NCI-H510A (cell line): Measurements from ENCODE around the gene ALOX5AP.

Experiments
- DNase-seq: peaks from one replicate; lab custom pipeline; 2025; lab: John Stamatoyannopoulos, UW

ALOX5AP gene

GRCh38 chr13:30796631-30797601, 61.6 kb downstream of the ALOX5AP start:
- no peak for DNase-seq

DNA sequence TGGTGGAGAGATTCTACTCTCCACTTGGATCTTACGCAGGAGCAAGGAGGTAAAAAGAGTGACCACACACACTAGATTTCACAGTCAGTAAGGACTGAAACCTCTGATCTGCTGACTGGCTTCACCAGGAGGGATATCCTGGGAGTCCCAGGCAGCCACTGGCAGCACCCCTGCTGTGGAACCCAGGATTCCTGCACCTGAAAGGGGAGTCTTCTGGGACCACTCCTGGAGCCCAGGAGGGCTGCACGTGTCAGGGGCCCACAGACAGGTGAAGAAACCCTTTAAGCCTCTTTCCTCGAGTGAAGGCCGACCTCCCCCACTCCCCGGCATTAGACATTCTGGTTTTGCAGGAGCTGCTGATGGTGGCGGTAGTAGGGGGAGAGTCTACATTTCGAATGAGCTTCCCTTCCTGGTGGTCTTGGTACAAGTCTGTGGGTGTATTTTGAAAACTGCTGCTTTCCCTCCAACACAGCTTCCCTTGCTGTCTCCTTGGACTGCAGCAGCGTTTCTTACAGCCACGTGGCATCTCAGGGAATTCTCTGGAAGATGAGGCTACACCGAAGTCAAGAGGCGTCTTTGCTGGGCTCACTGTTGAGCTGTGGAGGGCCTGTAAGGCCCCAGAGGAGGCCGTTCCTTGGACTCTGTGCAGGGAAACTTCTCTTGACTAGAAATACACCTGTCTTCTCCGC, 62.6 kb downstream of the ALOX5AP start:
- DNase-seq, result no peak

DNA sequence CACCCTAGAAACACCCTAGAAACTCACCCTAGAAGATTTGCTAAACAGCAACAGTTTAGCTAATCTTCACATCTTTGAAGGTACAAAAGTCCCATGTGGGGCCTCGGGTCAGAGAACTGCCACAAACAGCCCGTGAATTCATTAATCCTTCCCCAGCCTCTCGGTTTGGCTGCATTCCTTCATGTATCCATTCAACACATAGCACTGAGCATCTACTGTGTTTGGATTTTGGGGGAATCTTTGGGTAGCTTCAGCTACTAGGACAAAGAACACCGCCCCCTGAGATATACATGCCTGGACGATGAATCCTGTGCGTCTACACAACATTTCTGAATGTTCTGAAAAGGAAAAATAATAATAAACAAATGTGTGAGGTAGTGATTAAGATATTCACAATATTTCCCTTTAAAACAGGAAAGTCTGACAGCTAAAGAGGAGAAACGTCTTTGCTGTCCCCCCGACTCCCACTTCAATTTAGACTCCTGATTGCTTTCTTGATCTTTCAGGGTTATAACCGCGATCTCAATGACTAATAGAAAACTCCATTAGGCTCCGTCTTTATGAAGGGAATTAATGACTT, 63.5 kb downstream of the ALOX5AP start:
- DNase-seq, result no peak

GRCh38 chr13:30799356-30799824, 64.0 kb downstream of the ALOX5AP start:
- no peak for DNase-seq

DNA sequence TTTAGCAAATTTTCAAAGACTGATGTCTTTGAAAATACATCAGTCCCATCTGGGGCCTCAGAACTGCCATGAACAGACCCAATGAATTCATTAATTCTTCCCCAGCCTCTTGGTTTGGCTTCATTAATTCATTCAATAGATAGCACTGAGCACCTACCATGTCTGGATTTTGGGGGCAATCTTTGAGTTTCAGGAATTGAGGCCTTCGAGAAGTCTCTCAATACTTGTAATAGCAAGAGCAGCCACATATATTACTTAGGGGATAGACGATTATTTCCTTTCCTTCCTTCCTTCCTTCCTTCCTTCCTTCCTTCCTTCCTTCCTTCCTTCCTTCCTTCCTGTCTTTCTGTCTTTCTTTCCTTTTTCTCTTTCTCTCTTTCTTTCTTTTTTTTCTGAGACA, 64.8 kb downstream of the ALOX5AP start:
- DNase-seq, result no peak

DNA sequence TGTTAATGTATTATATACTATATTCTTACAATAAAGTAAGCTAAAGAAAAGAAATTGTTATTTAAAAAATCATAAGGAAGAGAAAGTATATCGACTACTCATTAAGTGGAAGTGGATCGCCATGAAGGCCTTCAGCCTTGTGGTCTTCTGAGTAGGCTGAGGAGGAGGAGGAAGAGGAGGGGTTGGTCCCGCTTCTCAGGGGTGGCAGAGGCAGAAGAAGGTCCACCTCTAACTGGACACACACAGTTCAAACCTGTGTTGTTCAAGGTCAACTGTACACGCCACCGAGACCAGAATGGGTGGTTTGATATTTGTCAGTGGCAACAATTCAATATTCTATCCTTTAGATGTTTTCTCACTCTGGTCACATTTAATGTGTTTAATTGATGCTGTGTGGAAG, 67.2 kb downstream of the ALOX5AP start:
- no peak for DNase-seq

GRCh38 chr13:30802953-30803478, 67.7 kb downstream of the ALOX5AP start:
- peak; percentile 42 for DNase-seq

DNA sequence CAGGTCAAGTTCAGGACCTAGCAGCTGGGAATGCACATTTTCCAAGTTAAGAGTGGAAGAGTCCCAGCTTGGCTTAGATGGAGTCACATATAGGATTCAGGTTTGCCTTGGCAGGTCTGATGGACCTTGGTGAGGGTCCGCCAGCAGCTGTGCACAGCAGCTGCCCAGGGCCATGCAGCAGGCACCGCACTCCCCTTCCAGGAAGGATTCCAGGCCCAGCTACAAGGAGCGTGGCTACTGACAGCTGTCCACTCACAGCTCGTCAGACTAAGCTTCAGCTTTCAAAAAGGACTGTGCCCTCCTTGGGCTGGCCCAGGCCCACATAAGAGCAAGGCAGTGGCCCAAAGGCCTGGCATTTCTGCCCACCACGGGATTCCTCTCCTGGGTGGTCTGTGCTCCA, 68.4 kb downstream of the ALOX5AP start:
- DNase-seq, result no peak

- DNase-seq, result no peak
These were observed 69.1 kb downstream of the ALOX5AP start for GRCh38 chr13:30804474-30804873.

- no peak for DNase-seq
These were observed 69.8 kb downstream of the ALOX5AP start for GRCh38 chr13:30805132-30805537.

DNA sequence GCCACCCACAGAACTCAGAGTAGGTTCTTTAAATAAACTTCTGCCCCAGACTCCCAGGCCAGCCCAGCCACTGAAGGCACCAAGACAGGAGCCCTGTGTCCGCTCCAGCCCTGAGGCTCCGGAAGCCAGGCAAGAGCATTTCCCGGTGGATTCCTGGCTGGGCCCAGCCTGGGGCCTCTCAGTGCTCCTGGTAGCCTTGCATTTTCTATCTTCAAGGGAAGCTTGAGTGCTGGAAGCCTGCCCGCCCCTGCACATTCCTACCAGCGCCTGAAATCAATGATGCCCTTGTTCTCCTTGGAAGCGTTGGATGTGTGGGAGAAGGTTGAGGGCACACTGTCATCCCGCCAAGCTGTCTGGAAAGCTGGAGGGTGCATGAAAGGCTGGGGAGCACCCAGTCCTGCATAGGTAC, 70.3 kb downstream of the ALOX5AP start:
- DNase-seq, result no peak

GRCh38 chr13:30806784-30807183, 71.4 kb downstream of the ALOX5AP start:
- no peak for DNase-seq

- no peak for DNase-seq
These were observed 72.0 kb downstream of the ALOX5AP start for GRCh38 chr13:30807392-30807791.

DNA sequence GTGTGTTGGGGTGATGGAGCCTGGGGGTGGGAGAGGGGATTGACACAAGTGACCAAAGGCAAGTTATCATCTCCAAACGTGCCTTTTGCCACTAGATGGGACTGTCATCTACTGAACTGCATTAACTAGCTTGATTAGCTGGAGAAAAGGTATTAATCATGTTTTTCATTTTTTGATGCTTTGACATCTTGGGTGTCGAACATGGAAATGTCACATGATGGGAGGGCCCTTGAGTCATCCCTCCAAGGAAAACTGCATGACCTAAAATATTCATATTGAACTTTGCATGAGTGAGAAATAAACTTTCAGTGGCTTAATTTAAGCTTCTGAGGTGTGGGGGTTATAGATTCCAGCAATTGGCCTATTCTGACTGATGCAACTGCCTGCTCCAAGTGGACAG, 73.3 kb downstream of the ALOX5AP start:
- DNase-seq, result no peak

DNA sequence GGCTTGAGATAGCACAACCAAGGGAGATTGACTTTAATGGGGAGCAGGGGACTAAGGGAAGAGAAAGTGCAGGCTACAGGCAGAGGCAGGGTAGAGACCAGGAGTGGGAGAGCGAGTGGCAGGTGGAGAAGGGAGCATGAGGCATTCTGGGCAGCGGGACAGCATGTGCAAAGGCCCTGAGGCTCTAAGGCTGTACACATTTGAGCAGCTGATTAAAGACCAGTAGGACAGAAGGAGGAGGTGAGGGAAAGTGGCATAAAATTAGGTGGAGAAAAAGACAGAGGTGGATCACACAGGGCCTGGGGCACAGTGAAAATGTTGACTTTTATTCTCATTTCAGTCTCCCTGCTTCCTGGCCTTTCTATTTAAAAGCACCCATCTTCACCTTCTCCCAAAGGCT, 74.4 kb downstream of the ALOX5AP start:
- no peak for DNase-seq

DNA sequence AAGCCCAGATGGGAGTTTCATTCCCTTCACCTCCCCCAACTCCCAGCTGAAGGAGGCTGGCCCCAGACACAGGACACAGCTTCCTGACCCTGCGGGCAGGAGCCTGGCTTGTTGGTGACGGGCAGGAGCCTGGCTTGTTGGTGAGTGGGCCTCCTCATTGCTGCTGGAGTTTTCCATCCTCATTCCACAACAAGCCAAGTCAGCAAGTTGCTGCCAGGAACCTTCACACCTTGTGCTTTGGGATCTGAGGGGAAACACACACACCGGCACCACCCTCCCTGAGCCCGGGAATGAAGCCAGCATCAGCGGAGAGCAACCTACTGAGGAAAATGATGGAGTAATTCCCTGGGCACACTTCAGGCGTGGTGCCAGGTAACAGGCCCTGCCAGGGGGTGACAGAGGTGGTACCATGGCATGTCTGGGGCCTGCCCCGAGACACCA, 74.9 kb downstream of the ALOX5AP start:
- DNase-seq, result no peak

DNA sequence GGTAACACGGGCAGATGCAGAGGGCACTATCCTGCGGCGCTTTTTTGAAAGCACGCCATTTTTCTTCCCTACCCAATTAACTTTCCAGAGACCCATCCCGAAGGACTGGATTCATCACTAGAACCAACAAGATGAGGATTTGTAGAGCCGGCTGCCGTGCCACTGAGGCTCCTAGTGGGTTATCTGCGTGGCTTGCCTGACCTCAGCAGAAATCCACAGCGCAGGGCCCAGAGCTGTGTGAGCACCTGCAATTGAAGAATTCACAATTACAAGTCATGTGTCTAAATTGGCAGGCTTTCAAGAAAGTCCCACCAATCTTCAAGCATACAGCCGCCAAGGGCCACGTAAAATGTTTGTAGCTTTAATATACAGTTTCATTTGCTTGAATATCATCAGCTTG, 75.5 kb downstream of the ALOX5AP start:
- no peak for DNase-seq
